ENCODE data around the gene TOM1. TPM values are rescaled to one million over a fixed set of nuclear protein-coding genes. Genes with fewer than 3 reads are reported as not detected.

Gene TOM1
- total RNA-seq, 1 experiment from 2014 or later: 22.3 TPM

- TF ChIP-seq CTCF (conservative IDR thresholded peaks at IDR 0.05): no peak
- no peak overlapping the region for H2AK5ac ChIP-seq (ENCODE audit: insufficient read length, low read length)
- H3K4me2 ChIP-seq (ENCODE audit: insufficient read depth, insufficient read length, low read length): no peak overlapping the region
- Mint-ChIP-seq H3K9me3 (no peaks in the 10 kb centered on the region), H3K4me3 (no peak overlapping the region), H3K27me3 (ENCODE audit: low read depth) (no peaks in the 10 kb centered on the region), H3K27ac (no peak overlapping the region), H3K4me1 (no peaks in the 10 kb centered on the region), H3K36me3 (ENCODE audit: insufficient read depth in 1 of 3, low read depth in 3 of 3) (peaks cover 12 to 49% (median 37%) of the 10 kb centered on the region in 3 experiments; a peak in 6 of 7 replicates)
- no peak overlapping the region for H2BK120ac ChIP-seq (ENCODE audit: low read depth, low read length, poor library complexity, severe bottlenecking)
- H3K23me2 ChIP-seq (ENCODE audit: insufficient read length, low read depth, low read length, poor library complexity, severe bottlenecking): no peaks in the 10 kb centered on the region
- H4K20me1 ChIP-seq (ENCODE audit: control insufficient read depth, insufficient read depth, insufficient read length): no peaks in the 10 kb centered on the region
- no peak overlapping the region for H4K5ac ChIP-seq (ENCODE audit: insufficient read length, low read depth, low read length)
- no CpG with 5 or more reads among the region's 17 CpGs for WGBS (ENCODE audit: extremely low coverage, insufficient read length, low lambda C conversion rate)
- H3K9ac ChIP-seq (ENCODE audit: extremely low read depth, insufficient read length, low read length): no peak overlapping the region
- H2BK5ac ChIP-seq (ENCODE audit: insufficient read length, low read length): no peak overlapping the region
- H3K27me3 ChIP-seq (ENCODE audit: insufficient read depth, low read length): no peaks in the 10 kb centered on the region
- H3K27ac ChIP-seq (ENCODE audit: insufficient read length, low read depth, low read length): no peak overlapping the region
- no peaks in the 10 kb centered on the region for H3K9me3 ChIP-seq (ENCODE audit: control insufficient read depth, low read depth, low read length)
- H3K4me1 ChIP-seq (ENCODE audit: insufficient read depth, low read length): no peaks in the 10 kb centered on the region
- H3K18ac ChIP-seq (ENCODE audit: insufficient read length, low read depth, low read length): no peak overlapping the region
- no peaks in the 10 kb centered on the region for H3K79me1 ChIP-seq (ENCODE audit: insufficient read depth, low read depth, low read length, poor library complexity, severe bottlenecking)
- no peak overlapping the region for H3K23ac ChIP-seq (ENCODE audit: insufficient read length, low read depth, low read length)
- H3K56ac ChIP-seq (ENCODE audit: insufficient read length, low read depth, low read length): no peak overlapping the region
- H3K4ac ChIP-seq (ENCODE audit: low read depth, low read length): no peak overlapping the region
- no peak overlapping the region for H2BK20ac ChIP-seq (ENCODE audit: low read depth, low read length, poor library complexity, severe bottlenecking)
- no peak overlapping the region for H2BK15ac ChIP-seq (ENCODE audit: low read depth, low read length)
- no peak overlapping the region for H2AFZ ChIP-seq (ENCODE audit: low read length)
- no peaks in the 10 kb centered on the region for H3K79me2 ChIP-seq (ENCODE audit: insufficient read depth, low read length)
- H3T11ph ChIP-seq (ENCODE audit: low read length): no peak overlapping the region
- H4K8ac ChIP-seq (replicated peaks; ENCODE audit: insufficient read length, low read depth, low read length): no peak overlapping the region
- no peak for DNase-seq
- no peak overlapping the region for H3K14ac ChIP-seq (ENCODE audit: insufficient read depth, low read length)
- H2BK12ac ChIP-seq (ENCODE audit: insufficient read length, low read depth, low read length): no peak overlapping the region
- H4K91ac ChIP-seq (ENCODE audit: insufficient read length, low read depth, low read length): no peak overlapping the region
Observed at GRCh38 chr22:35326854-35327562, 27.3 kb downstream of the TOM1 start.
